ENCODE measurements around the gene GREB1L. TPM values are rescaled to one million over a fixed set of nuclear protein-coding genes. Genes with fewer than 3 reads are reported as not detected.

GREB1L gene
- total RNA-seq, 1 experiment from 2014 or later = 2.1 TPM

DNA sequence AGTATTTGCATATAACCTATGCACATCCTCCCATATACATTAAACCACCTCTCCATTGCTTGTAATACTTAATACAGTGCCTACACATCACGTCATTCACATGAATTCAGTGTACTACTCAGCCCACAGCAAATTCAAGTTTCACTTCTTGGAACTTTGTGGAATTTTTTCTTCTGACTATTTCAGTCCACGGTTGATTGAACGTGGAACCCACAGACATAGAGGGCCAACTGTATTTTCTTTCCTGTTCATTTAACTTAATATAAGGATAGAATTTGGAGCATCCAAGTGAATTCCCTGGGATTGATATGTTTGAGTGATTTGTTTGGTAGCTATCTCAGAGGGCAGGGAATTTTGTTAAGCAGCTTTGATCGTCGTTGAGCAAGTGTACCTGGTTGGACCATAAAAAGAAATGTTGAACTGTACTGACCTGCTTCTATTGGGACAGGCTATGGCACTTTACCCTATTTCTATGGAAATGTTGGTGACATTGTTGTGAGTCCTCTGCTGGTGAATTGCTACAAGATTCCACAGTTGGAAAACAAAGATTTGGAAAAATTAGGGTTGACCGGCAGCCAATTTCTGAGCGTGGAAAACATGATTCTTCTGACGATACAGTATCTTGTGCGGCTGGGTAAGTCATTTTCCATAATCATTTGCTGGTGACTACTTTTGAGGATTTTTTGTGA lies 201.9 kb downstream of the GREB1L start:
- no peak for DNase-seq (ENCODE audit: extremely low read depth, low read depth)

DNA sequence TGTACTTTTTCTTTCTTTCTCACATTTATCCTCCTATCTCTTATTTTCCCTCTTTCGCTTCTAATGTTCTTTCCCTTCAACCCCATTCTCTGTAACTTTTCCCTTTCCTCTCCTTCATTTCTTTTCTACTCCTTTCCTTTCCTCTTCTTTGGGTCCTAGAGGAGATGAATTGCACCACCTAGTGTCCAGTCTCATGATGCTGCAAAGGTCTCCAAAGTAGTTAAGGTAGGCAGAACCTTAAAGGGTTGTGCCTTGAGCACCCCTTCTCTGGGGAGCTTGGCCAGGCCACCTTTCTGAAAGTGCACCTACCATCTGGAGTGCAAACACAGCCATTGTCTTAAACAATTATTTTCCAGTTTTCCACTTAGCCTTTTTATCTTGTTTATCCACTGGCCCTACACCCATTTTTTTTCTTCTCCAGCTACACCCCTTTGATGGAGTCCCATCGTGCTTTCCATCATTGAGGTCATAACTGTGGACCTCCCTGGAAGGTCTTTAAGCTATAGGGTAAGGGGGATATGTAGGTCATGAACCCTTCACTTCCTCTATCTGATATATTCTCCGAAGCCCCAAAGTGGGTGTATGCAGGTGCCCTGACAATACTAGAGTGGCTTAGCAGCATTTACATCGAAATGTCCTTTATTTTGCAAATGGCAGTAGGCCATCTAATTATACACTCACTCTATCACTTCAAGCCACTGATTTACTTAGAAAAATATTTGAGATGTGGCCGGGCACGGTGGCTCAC lies 202.6 kb downstream of the GREB1L start:
- DNase-seq (ENCODE audit: extremely low read depth, low read depth) = peak; percentile 53

DNA sequence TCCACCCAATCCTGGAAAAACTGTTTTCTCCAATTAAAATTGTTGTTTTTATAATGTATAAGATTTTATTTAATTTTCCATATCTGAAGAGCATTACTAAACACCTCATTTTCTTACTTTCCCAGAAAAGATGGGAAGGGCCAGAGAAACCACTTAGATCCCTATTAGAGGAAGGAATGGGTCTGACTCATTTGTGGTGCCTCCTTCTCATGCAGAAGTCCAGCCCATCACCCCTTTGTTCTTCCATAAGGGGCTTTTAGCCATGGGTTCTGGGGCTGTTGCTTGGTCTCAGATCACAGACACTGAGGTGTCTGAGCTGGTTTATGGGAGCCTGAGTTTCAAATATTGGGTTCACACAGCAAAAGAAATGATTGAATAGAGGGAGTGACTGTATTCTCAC lies 206.3 kb downstream of the GREB1L start:
- no peak for DNase-seq (ENCODE audit: extremely low read depth, low read depth)

DNA sequence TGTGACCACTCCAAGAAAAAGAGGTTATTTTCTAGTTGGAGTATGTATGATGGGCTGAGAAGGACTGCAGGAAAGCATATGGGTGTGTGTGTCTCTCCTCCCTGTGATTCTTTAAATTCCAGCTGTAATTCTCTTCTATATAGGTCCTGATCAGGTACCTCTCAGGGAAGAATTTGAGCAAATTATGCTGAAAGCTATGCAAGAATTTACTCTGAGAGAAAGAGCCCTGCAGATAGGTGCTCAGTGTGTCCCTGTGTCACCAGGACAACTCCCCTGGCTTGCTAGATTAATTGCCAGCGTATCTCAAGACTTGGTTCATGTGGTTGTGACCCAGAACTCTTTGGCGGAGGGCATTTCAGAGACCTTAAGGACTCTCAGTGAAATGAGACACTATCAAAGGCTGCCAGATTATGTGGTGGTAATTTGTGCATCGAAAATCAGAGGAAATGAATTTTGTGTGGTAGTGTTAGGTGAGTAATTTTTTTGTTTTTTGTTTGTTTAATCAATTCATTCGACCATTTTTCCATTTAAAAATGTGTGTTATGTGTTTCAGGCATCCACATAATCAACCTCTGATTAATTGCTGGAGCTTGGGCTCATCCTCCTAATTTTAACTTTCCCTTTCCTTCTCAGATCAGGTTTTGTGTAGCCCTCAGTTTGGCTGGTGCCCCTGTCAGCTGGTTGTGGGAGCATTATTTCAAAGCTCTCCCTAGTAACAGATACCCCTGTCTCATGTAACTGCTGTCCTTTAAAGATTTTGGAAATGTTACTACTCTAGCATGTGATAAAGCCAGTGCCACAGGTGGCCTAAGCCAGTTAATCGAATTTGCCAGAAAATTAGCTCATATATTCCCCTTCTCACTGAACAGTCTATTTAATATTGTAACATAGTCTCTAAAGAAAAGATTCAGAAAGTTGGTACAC lies 207.6 kb downstream of the GREB1L start:
- DNase-seq (ENCODE audit: extremely low read depth, low read depth) = no peak

DNA sequence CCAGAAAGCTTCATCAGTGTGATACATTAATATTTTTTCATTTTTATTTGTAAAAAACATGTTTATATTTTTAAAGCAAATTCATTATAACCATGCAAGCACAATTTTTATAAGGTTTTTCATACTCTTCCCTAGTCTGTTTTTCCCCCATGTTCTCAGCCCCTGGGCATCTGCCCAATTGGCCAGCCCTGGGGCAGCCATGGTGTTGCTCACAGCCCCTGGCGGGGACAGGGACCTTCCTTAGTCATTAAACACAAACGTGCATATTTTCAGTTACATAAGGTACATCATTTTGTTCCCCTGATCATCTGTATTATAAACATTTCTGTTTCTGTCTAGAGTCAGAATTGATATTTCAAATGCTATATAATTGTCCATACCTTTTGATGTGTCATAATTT lies 208.5 kb downstream of the GREB1L start:
- DNase-seq (ENCODE audit: extremely low read depth, low read depth) = no peak

DNA sequence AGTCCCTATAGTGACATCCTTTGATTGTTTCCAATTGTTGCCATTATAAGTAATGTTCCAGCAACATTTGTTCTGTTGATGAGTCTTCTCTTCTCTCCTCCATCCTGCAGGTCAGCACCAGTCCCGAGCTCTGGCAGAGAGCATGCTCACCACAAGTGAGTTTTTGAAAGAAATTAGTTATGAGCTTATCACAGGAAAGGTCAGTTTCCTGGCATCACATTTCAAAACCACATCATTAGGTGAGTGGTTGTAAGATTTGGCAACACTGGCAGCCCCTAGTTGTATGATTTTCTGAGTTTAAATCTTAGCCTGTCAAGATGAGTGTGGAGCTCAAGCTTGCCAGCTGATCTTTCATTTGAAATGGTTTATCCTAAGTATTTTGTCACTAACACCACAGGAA lies 208.9 kb downstream of the GREB1L start:
- no peak for DNase-seq (ENCODE audit: extremely low read depth, low read depth)

DNA sequence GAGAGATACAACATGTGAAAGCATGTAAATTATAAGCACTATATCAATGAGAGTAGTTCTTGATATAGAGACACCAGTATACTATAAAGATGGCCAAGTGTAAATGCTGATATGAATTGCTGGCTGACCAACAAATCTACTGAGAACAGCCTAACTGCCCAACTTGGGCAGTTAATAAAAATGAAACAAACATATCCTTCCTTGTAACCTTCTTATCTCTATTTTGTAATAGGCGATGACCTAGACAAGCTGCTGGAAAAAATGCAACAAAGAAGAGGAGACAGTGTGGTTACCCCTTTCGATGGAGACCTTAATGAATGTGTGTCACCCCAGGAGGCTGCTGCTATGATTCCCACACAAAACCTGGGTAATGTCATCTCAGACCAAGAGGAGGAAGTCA lies 209.8 kb downstream of the GREB1L start:
- no peak for DNase-seq (ENCODE audit: extremely low read depth, low read depth)

DNA sequence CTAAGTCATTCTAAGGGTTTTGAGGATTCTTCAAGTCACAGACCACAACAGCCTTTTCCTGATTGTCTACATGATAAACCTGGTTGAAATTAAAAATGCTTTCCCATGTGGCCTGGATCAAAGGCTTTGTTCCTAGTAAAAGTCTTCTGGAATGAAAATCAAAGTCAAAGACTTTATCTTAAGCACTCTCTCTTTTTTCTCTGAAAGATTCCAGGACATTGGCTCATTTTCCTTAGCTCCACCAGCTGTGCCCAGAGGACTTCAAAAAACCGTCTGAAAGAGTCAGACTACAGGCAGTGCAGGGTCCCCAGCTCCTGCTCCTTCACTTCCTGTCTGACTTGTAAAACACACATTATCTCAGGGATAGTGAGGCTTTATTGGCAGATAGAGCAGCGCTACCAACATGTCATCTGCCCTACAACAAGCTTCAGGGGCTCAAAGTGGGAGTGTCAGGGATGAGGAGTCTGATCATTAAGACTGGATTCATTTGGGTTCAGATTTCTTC lies 210.3 kb downstream of the GREB1L start:
- no peak for DNase-seq (ENCODE audit: extremely low read depth, low read depth)

DNA sequence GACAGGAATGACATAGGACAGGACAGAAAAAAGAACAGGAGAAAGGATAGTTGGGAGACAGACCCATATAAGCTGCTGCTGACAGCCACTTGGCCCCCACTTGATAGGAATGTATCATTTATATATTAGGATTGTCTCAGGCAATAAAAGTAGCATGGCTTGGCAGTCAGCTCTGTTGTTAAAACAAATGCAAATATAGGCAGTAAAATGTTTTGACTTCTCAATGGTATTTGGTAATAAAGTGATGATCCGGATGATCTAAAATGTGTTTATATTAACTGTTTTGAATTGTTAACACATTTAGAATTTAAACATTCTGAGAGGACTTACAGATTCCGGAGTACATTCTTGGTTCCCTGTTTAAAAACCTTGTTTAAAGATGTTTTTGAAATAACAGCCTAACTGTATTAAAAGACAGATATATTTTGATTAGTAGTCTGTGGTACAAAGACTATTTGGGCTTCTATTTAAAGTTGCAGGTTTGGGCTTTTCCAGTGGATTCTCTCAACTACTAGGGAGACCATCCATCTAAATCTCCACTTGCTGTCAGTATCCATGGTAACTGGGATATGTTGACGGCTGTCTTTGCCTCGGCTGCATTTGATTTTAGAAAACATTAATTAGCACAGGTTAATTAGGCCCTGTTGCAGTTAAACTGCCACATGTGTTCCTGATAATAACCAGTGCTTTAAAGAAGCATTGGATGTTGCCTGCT lies 210.9 kb downstream of the GREB1L start:
- no peak for DNase-seq (ENCODE audit: extremely low read depth, low read depth)

DNA sequence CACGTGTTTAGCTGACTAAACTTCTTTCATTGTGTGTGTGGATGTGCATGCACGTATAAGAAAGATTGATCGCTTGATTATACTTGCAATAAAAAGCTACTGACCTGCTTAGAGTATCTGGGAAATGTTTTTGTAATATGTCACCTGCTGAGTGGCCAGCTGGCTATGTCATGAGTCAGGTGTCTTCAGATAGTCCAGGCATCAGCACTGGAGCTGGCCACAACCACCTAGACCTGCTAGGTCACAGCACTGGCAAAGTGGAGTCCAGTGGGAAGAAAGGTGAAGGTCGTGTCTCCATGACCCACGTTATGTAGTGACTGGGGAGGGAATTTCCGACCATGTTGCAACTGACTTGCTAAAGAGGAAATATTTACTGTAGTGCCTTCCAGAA lies 211.5 kb downstream of the GREB1L start:
- DNase-seq (ENCODE audit: extremely low read depth, low read depth) = no peak

DNA sequence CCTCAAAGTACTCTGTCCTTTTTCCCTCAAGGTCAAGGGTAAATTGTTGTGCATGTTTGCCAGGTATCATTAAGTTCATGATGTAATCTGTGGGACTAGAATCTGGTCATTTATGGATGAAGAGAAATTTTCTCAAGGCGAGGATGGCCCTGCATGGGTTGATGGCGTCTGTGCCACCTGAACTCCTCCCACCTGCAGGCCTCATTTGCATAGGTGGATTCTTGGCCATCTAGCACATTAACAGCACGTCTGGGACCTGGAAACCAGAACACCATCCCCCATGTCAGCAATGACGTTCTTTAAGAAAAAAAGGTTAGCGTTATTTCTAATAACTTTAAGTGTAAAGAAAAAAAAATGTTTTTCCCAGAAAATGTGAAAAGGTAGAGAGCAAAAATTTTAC lies 212.7 kb downstream of the GREB1L start:
- no peak for DNase-seq (ENCODE audit: extremely low read depth, low read depth)

DNA sequence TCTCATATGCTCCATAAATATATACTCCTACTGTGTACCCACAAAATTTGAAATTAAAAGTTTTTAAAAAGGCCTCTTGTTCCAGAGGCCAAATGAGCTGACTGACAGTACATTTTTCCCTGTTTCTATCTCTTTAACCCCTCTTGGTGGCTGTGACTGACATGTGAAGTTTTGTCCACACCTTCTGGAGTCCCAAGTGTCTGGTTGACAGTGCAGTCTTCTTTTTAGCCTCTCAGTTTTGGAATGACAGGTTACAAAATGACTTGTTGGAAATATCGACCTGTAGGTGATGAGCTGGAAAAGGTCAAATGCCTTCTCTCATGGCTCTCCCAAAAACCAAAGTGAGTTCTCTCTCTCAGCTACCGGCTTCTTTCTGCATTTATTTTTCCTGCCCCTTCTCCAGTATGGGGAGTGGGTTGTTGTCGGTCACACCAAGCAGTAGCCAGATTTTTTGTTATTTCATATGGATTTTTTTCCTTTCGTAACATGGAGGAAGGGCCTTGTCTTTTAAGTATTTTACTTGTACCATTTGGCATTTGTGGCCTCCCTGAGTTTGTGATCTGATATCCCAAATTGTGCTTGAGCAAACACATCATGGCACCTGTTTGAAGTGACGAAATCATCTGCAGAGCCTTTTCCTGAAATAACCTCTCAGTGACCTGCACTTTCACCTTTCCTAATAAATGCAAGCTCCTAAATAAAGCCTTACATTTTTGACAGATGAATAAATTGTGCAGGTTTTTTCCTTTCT lies 214.6 kb downstream of the GREB1L start:
- no peak for DNase-seq (ENCODE audit: extremely low read depth, low read depth)

DNA sequence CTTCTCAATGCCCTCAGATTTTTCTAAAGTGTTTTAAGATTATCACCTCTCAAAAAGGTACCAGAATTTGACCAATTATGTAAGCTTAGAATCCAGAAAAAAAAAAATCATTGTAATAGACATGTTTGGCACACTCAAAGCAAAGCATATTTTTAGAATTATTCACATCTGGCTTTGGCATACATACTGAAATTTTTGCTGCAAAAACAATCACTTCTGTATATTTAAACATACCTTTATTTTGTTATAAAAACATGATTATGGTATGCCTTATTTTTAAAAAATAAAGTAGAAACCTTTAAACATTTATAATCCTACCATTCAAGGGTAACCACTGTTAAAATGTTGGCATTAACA lies 215.1 kb downstream of the GREB1L start:
- no peak for DNase-seq (ENCODE audit: extremely low read depth, low read depth)

DNA sequence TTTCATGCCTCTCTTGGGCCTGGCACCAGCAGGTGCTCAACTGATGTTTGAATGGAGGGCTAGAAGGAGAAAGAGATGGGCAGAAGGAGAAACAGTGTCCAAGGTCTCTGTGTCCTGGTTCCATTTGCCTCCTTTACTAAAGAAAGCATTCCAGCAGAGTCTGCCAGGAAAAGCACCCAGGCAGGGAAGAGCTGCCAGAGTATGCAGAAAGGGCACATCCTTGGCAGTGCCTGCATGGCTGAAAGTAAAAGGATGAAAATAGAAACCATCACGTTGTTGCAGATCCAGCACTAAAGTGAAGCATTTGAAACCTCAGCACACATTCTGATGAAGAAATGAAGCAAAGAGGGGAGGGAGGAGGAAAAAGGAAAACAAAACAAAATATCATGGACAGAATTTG lies 216.3 kb downstream of the GREB1L start:
- DNase-seq (ENCODE audit: extremely low read depth, low read depth) = no peak

DNA sequence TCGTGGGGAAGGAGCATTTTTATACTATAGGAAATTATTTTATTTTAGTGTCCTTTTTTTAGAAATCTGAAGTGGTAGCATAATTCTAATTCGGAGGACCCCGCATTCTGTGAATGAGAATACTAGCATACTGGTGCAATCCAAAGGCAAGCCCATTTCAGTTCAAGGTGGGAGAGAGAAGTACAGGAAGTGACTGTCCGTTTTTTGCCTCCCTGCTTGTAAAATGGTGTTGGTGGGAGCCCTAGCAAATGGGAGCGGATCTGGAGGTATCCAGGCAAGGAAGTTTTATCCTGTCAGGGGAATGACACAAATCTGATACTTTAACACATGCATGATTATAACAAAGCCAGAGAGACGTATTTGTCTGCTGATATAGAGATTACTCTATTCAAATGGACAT lies 216.8 kb downstream of the GREB1L start:
- no peak for DNase-seq (ENCODE audit: extremely low read depth, low read depth)

DNA sequence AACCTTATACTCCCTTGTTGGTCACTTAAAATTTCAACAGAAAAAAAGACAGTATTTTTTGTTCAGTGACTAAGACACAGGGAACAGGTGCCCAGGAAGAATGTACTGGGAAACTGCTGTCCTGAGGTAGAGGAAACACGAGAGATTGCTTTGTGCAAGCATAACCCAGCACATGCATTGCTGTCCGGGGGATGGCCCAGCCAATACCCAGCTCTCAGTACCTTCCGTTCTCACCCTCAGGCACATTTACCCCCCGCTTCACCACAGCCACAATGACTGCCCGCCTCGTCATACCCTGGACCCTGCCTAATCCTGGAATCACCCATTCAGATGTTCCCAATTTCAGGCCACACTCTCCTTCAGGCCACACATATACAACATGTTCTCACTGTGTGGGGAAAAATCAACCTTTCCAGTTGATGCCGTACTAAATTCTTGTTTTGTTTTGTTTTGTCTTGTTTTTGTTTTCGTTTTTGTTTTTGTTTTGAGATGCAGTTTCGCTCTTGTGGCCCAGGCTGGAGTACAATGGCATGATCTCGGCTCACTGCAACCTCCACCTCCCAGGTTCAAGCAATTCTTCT lies 217.8 kb downstream of the GREB1L start:
- no peak for DNase-seq (ENCODE audit: extremely low read depth, low read depth)

DNA sequence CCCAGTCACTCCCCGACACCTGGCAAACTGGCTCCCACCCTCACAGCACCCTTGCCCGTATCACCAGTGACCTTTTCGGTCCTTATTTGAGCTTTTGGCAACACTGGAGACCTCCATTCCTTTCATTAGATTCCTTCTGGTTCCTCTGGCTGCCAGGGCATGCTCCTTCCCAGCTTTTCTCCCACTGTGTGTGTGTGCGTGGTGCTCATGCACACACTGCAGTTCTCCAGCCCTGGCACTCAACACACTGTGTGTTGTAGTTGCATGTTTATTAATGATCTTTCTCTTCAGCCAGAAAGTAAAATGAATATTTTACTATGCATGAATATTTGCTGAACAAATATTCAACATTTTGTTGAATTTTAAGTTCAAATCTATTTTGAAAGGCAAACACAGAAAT lies 219.4 kb downstream of the GREB1L start:
- DNase-seq (ENCODE audit: extremely low read depth, low read depth) = no peak

DNA sequence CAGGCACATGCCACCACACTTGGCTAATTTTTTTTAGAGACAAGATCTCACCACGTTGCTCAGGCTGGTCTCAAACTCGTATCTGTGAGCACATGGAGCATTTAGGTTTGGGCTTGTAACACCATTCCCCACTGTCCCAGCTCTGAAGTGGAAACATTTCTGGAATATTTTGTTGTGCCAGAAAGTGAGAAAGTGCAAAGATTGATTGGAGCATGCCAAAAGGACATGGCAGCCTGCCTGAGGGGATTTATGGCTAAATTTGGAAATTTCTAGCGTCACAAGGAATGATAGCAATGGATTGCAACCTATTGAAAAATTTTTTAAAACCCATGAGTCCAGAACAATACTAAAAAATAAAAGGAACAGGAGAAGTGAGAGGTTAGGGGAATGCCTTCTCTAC lies 221.7 kb downstream of the GREB1L start:
- no peak for DNase-seq (ENCODE audit: extremely low read depth, low read depth)

DNA sequence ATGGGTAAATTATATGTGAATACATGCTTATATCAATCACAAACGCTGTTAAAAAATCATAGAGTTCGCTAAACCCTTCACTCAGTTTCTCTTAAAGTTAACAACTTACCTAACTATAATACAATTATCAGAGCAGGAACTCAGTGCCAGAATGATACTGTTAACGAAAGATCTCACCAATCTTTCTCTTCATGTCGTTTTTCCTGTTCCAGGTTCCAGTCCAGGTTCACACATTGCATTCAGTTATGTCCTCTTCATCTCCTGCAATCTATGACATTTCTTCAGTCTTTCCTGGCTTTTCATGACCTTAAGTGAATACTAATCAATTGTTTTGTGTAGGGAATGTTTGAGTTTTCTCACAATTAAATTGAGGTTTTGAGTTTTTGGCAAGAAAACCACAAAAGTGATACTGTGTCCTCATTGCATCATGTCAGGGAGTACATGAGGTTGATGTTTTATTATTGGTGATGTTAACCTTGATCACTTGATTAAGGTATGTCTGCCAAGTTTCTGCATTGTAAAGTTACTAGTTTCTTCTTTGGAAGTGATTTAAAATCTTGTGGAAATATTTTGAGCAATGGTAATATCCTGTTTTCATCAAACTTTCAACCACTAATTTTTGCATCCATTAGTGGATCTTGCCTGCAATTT lies 226.6 kb downstream of the GREB1L start:
- no peak for DNase-seq (ENCODE audit: extremely low read depth, low read depth)
